Measurements from ENCODE around the gene SAMD4A. TPM values are rescaled to one million over a fixed set of nuclear protein-coding genes. Genes with fewer than 3 reads are reported as not detected.

Gene SAMD4A
- total RNA-seq, 3 donors from 2014 or later = 28.5 to 44.6 (median 36.2) TPM

- Histone ChIP-seq H3K27me3 (no peaks in the 10 kb centered on the region), H3K27ac (no peak overlapping the region), H3K4me3 (peak overlapping the region in 1 of 3 donors; percentile 6), H3K9me3 (no peaks in the 10 kb centered on the region), H3K4me1 (peaks cover 0 to 4% of the 10 kb centered on the region in 2 donors), H3K36me3 (no peaks in the 10 kb centered on the region)
- DNase-seq (ENCODE audit: low spot score in 2 of 2) = no peak
- intact Hi-C loops (cut with DNase I; ENCODE audit: low total_unique reads) = no loop called here
- TF ChIP-seq POLR2A (IDR thresholded peaks at IDR 0.05) (no peak), POLR2AphosphoS5 (IDR thresholded peaks at IDR 0.05) (no peak)
- TF ChIP-seq, protein P1, sequence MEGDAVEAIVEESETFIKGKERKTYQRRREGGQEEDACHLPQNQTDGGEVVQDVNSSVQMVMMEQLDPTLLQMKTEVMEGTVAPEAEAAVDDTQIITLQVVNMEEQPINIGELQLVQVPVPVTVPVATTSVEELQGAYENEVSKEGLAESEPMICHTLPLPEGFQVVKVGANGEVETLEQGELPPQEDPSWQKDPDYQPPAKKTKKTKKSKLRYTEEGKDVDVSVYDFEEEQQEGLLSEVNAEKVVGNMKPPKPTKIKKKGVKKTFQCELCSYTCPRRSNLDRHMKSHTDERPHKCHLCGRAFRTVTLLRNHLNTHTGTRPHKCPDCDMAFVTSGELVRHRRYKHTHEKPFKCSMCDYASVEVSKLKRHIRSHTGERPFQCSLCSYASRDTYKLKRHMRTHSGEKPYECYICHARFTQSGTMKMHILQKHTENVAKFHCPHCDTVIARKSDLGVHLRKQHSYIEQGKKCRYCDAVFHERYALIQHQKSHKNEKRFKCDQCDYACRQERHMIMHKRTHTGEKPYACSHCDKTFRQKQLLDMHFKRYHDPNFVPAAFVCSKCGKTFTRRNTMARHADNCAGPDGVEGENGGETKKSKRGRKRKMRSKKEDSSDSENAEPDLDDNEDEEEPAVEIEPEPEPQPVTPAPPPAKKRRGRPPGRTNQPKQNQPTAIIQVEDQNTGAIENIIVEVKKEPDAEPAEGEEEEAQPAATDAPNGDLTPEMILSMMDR (IDR thresholded peaks at IDR 0.05) = no peak
Observed at GRCh38 chr14:54776361-54777001, 209.6 kb downstream of the SAMD4A start.

- Histone ChIP-seq H3K4me3 (no peak overlapping the region), H3K4me1 (peaks cover 0 to 4% of the 10 kb centered on the region in 2 donors), H3K9me3 (no peaks in the 10 kb centered on the region), H3K36me3 (no peaks in the 10 kb centered on the region), H3K27me3 (no peaks in the 10 kb centered on the region), H3K27ac (no peak overlapping the region)
- intact Hi-C loops (cut with DNase I; ENCODE audit: low total_unique reads) = no loop called here
- TF ChIP-seq POLR2A (IDR thresholded peaks at IDR 0.05) (no peak), POLR2AphosphoS5 (IDR thresholded peaks at IDR 0.05) (no peak)
- TF ChIP-seq, protein P1 (IDR thresholded peaks at IDR 0.05) = no peak
- no peak for DNase-seq (ENCODE audit: low spot score in 2 of 2)
Observed at GRCh38 chr14:54777395-54777794, 210.5 kb downstream of the SAMD4A start.

DNA sequence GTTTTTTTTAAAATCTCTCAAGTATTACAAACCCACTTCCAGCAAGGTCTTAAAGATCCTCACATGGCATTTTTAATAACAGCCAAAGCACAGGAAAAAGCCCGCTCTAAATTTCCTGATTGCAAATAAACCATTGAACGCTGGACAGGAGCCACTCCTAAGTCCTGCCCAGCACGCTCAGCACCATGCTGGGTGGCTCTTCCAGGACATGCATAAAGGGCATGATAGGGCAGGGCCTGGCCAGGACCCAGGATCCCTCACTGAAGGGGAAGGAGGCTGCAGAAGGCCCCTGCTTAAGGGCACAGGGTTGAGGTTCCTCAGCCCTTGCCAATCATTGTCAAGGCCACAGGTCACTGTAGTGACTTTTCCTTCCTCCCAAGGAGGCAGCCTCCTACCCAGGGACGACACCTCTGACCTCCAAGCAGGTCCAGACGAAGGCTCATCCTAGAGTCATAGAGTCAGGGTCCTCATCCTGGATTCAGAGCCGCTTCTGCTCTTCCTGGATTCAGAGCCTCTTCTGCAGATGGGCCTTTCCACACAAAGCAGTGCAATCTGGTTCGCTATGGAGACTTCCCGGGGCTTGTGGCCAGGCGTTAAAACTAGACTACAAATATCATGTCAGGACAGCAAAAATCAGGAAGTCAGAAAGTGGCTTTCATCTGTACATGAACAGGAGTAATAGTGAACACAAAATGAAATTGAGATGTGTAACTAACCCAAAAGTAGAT is 211.9 kb downstream of the SAMD4A start:
- Histone ChIP-seq H3K36me3 (no peaks in the 10 kb centered on the region), H3K27me3 (no peaks in the 10 kb centered on the region), H3K27ac (no peak overlapping the region), H3K4me3 (no peak overlapping the region), H3K9me3 (no peaks in the 10 kb centered on the region), H3K4me1 (no peaks in the 10 kb centered on the region)
- DNase-seq (ENCODE audit: low spot score in 2 of 2) = no peak
- TF ChIP-seq, protein P1 (IDR thresholded peaks at IDR 0.05) = no peak
- TF ChIP-seq POLR2AphosphoS5 (IDR thresholded peaks at IDR 0.05) = no peak
- TF ChIP-seq POLR2A (IDR thresholded peaks at IDR 0.05) = no peak
- intact Hi-C loops (cut with DNase I; ENCODE audit: low total_unique reads) = no loop called here

DNA sequence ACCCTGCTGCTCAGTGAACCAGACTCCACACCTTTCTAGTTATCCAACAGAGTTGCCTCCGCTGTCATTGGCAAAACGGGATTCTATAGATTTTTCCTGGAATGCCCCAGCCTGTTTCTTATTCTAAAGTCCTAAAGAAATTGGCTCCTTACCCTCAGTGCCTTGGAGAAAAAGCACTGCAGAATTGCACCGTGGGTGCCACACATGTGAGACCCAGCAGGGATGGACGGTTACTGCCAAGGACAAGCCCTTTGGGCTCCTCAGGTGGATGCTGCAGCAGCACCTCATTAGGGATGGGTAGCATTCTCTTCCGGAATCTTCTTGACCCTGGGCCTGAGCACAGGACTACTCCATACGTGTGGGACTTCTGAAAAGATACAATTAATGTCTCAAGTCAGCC is 214.2 kb downstream of the SAMD4A start:
- intact Hi-C loops (cut with DNase I; ENCODE audit: low total_unique reads) = no loop called here
- Histone ChIP-seq H3K4me1 (no peaks in the 10 kb centered on the region), H3K27ac (no peak overlapping the region), H3K9me3 (no peaks in the 10 kb centered on the region), H3K4me3 (no peak overlapping the region), H3K36me3 (no peaks in the 10 kb centered on the region), H3K27me3 (no peaks in the 10 kb centered on the region)
- TF ChIP-seq POLR2A (IDR thresholded peaks at IDR 0.05) (no peak), POLR2AphosphoS5 (IDR thresholded peaks at IDR 0.05) (no peak)
- TF ChIP-seq, protein P1 (IDR thresholded peaks at IDR 0.05) = no peak
- DNase-seq (ENCODE audit: low spot score in 2 of 2) = no peak
